Activated T-helper 17 cell treated with anti-CD3 and anti-CD28 coated beads, Interleukin-2, amount 50 U/mL, for 72 hours (primary cell): ENCODE data around the gene AP3B1. TPM values are rescaled to one million over a fixed set of nuclear protein-coding genes. Genes with fewer than 3 reads are reported as not detected.

Experiments
- ATAC-seq: fragments of 150-1000 bp; cut with Tn5 transposase; replicated peaks from 2 replicates; pipeline ENCODE4 v1.10.0; 2021; ENCODE audit warnings: mild to moderate bottlenecking, moderate library complexity
- H3K27ac Mint-ChIP-seq: one replicate; pipeline ENCODE4 v1.8.0; 2022; ENCODE audit warnings: mixed read lengths
- H3K27me3 Mint-ChIP-seq: one replicate; pipeline ENCODE4 v1.8.0; 2022; ENCODE audit warnings: mixed read lengths
- H3K36me3 Mint-ChIP-seq: one replicate; pipeline ENCODE4 v1.8.0; 2022; ENCODE audit warnings: low read depth, mild to moderate bottlenecking, mixed read lengths
- H3K4me1 Mint-ChIP-seq: one replicate; pipeline ENCODE4 v1.8.0; 2022; ENCODE audit warnings: mixed read lengths
- H3K4me3 Mint-ChIP-seq: one replicate; pipeline ENCODE4 v1.8.0; 2022; ENCODE audit warnings: mild to moderate bottlenecking, mixed read lengths
- H3K9me3 Mint-ChIP-seq: one replicate; pipeline ENCODE4 v1.8.0; 2022; ENCODE audit warnings: mixed read lengths
- total RNA-seq, 2 donors: library from RNA; stranded (reverse); gene quantifications; one replicate each; pipeline ENCODE4 v1.2.3, GENCODE V29; 2022

AP3B1 gene
- total RNA-seq, 2 donors from 2014 or later = 46.1 to 48.3 TPM

DNA sequence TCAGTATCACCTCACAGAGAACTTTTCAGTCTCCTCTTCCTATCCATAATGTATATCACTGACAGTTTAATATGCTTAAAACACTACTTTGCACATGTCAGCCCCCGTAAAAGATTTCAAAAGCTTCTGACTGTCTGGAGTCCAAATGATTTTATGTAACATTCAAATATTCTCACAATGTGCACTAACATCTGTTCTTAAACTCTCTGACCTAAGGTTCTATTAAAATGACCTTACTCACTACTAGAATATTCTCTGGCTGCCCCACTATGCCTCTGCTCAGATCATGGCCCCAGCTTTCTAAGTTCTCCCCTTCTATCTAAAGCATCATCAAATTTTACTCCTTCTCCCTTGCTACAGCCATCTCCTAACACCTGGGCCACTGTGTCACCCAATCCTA lies 52.5 kb downstream of the AP3B1 start:
- H3K27ac Mint-ChIP-seq = no peak overlapping the region
- no peaks in the 10 kb centered on the region for H3K4me1 Mint-ChIP-seq
- H3K27me3 Mint-ChIP-seq = no peaks in the 10 kb centered on the region
- H3K9me3 Mint-ChIP-seq = no peaks in the 10 kb centered on the region
- no peak overlapping the region for H3K4me3 Mint-ChIP-seq
- no peak for ATAC-seq
- peaks cover 37% of the 10 kb centered on the region for H3K36me3 Mint-ChIP-seq

GRCh38 chr5:78237911-78238310 lies 56.6 kb downstream of the AP3B1 start:
- no peak for ATAC-seq
- no peaks in the 10 kb centered on the region for H3K9me3 Mint-ChIP-seq
- no peaks in the 10 kb centered on the region for H3K4me1 Mint-ChIP-seq
- H3K4me3 Mint-ChIP-seq = no peak overlapping the region
- peaks cover 37% of the 10 kb centered on the region for H3K36me3 Mint-ChIP-seq
- no peaks in the 10 kb centered on the region for H3K27me3 Mint-ChIP-seq
- H3K27ac Mint-ChIP-seq = no peak overlapping the region

DNA sequence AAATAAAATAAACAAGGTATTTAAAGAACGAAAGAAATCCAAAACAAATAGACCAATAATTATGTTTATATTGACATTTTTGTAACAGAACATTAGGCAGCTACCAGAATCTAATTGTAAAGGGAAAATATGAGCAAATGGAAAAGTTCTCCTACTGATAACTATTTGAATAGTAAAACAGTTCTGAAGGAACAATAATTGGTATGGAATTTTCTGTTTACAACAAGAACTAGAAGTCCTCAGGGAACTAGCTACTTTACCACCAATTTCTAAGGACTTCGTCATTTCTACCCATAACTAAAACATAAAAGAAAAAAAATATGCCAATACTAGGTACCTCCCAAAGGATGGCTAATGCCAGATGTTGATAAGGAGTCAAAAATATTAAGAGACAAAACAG lies 58.5 kb downstream of the AP3B1 start:
- Mint-ChIP-seq H3K27ac (no peak overlapping the region), H3K4me1 (no peaks in the 10 kb centered on the region), H3K9me3 (no peaks in the 10 kb centered on the region), H3K27me3 (no peaks in the 10 kb centered on the region), H3K4me3 (no peak overlapping the region), H3K36me3 (peaks cover 25% of the 10 kb centered on the region)
- no peak for ATAC-seq

DNA sequence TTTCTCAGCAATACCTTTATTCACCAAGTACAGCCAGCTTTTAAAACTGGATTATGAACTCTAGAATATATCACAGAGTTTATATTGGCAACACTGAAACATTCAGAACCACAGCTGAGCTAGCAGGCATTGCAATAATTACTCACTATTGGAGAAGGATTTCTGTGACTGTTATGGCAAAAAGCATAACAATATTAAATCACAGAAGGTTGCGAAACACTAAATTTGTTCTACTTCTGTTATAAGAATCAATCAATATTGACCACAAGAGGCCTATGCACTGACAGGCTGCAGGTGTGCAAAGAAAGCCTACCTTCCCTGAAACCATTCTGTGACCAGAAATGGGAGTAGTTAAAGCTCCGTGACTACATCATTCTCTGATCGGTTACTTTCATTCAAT lies 59.2 kb downstream of the AP3B1 start:
- H3K4me1 Mint-ChIP-seq = peaks cover 4% of the 10 kb centered on the region
- ATAC-seq = no peak
- H3K36me3 Mint-ChIP-seq = peaks cover 21% of the 10 kb centered on the region
- no peak overlapping the region for H3K27ac Mint-ChIP-seq
- no peaks in the 10 kb centered on the region for H3K9me3 Mint-ChIP-seq
- H3K27me3 Mint-ChIP-seq = no peaks in the 10 kb centered on the region
- no peak overlapping the region for H3K4me3 Mint-ChIP-seq

GRCh38 chr5:78234804-78235203 lies 59.7 kb downstream of the AP3B1 start:
- peaks cover 21% of the 10 kb centered on the region for H3K36me3 Mint-ChIP-seq
- H3K9me3 Mint-ChIP-seq = no peaks in the 10 kb centered on the region
- no peaks in the 10 kb centered on the region for H3K27me3 Mint-ChIP-seq
- no peak overlapping the region for H3K4me3 Mint-ChIP-seq
- peaks cover 8% of the 10 kb centered on the region for H3K4me1 Mint-ChIP-seq
- no peak for ATAC-seq
- no peak overlapping the region for H3K27ac Mint-ChIP-seq

DNA sequence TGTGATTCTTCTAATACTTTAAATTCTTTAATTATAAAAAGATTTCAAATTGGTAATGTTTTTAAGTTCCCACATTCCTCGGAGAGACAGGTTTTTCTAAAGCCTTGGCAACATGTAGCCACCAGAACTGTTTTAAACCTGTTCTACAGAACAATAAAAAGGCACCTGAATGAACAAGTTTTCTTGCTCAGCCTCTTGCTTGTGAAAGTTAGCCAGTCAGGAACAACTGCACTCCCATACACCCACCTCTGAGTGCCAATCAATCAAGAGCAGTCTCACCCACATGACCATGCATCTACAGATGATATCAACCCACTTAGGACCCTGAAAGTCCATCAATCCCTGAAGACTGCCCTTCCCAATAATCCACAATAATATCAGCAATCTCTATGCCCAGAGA lies 62.3 kb downstream of the AP3B1 start:
- no peak overlapping the region for H3K27ac Mint-ChIP-seq
- no peaks in the 10 kb centered on the region for H3K27me3 Mint-ChIP-seq
- H3K9me3 Mint-ChIP-seq = no peaks in the 10 kb centered on the region
- peaks cover 10% of the 10 kb centered on the region for H3K36me3 Mint-ChIP-seq
- no peak for ATAC-seq
- no peak overlapping the region for H3K4me3 Mint-ChIP-seq
- H3K4me1 Mint-ChIP-seq = peaks cover 8% of the 10 kb centered on the region

GRCh38 chr5:78224358-78224757 lies 70.1 kb downstream of the AP3B1 start:
- peaks cover 76% of the 10 kb centered on the region for H3K36me3 Mint-ChIP-seq
- no peaks in the 10 kb centered on the region for H3K9me3 Mint-ChIP-seq
- no peak overlapping the region for H3K4me3 Mint-ChIP-seq
- peaks cover 5% of the 10 kb centered on the region for H3K4me1 Mint-ChIP-seq
- H3K27ac Mint-ChIP-seq = no peak overlapping the region
- no peaks in the 10 kb centered on the region for H3K27me3 Mint-ChIP-seq
- no peak for ATAC-seq

DNA sequence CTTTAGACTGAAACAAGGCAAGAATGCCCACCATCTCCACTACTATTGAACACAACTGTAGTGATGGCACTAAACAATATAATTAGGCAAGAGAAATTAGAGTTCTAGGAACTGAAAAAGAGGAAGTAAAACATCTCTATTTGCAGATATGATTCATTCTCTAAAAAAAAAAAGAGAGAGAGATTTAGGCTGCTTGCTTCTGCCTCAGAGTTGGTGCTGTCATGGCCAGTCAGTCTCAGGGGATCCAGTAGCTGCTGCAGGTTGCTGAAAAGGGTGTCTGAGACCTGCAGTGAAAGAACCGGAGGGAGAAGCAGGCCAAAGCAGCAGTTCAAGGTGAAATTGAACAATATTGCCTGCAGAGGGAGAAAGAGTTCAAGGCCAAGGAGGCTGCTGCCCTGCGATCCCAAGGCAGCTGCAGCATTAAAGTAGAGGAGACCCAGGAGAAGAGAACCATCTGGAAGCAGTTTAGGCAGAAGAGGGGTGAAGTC lies 72.5 kb downstream of the AP3B1 start:
- Mint-ChIP-seq H3K4me3 (no peak overlapping the region), H3K4me1 (peaks cover 5% of the 10 kb centered on the region), H3K27me3 (no peaks in the 10 kb centered on the region), H3K36me3 (peaks cover 71% of the 10 kb centered on the region), H3K27ac (no peak overlapping the region), H3K9me3 (no peaks in the 10 kb centered on the region)
- no peak for ATAC-seq

GRCh38 chr5:78221467-78221866 lies 73.0 kb downstream of the AP3B1 start:
- Mint-ChIP-seq H3K4me1 (peaks cover 5% of the 10 kb centered on the region), H3K27me3 (no peaks in the 10 kb centered on the region), H3K27ac (no peak overlapping the region), H3K9me3 (no peaks in the 10 kb centered on the region), H3K36me3 (peaks cover 65% of the 10 kb centered on the region), H3K4me3 (no peak overlapping the region)
- no peak for ATAC-seq

DNA sequence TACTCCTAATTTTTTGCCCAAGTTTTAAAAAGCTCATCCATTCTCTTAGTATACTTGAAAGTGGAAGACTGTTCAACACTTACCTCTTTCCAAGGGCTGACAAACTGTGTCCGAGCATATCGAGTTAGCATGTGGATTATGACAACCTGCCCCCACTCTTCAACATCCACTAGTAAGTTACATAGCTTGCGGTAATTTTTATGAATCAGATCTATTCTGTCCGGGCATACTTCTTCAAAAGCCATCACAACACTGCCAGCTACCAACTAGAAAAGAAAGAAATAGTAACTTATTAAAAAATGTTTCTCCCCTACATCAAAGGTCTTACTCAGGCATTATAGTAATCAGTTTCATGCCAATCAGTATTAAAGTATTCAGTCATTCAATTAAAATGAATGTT lies 78.5 kb downstream of the AP3B1 start:
- H3K36me3 Mint-ChIP-seq = peaks cover 44% of the 10 kb centered on the region
- peaks cover 5% of the 10 kb centered on the region for H3K4me1 Mint-ChIP-seq
- H3K9me3 Mint-ChIP-seq = no peaks in the 10 kb centered on the region
- no peak overlapping the region for H3K4me3 Mint-ChIP-seq
- no peak overlapping the region for H3K27ac Mint-ChIP-seq
- ATAC-seq = no peak
- H3K27me3 Mint-ChIP-seq = no peaks in the 10 kb centered on the region

GRCh38 chr5:78215565-78215964 lies 78.9 kb downstream of the AP3B1 start:
- ATAC-seq = no peak
- H3K9me3 Mint-ChIP-seq = no peaks in the 10 kb centered on the region
- H3K4me3 Mint-ChIP-seq = no peak overlapping the region
- no peak overlapping the region for H3K27ac Mint-ChIP-seq
- peaks cover 41% of the 10 kb centered on the region for H3K36me3 Mint-ChIP-seq
- H3K27me3 Mint-ChIP-seq = no peaks in the 10 kb centered on the region
- H3K4me1 Mint-ChIP-seq = peaks cover 5% of the 10 kb centered on the region

GRCh38 chr5:78213799-78214198 lies 80.7 kb downstream of the AP3B1 start:
- Mint-ChIP-seq H3K27ac (no peak overlapping the region), H3K9me3 (no peaks in the 10 kb centered on the region), H3K4me3 (no peak overlapping the region), H3K27me3 (no peaks in the 10 kb centered on the region), H3K36me3 (peaks cover 38% of the 10 kb centered on the region), H3K4me1 (no peaks in the 10 kb centered on the region)
- ATAC-seq = no peak

DNA sequence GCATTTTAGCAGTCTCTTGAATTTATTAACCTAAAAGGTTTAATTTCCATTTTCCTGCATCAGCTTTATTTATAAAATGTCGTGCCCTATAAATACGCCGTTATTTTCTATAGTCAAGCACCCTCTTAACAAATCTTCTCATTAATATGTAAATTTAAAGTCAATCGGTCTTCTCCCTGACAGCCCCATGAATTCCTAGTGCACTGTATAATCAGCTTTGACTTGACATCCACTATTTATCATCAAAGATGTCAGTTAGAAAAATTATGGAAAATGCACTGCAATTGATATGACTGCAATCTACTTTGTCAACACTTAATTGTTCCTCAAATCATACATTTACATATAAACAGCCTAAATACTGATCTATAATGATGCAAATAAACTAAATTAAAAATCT lies 83.4 kb downstream of the AP3B1 start:
- Mint-ChIP-seq H3K4me3 (no peak overlapping the region), H3K27me3 (no peaks in the 10 kb centered on the region), H3K27ac (no peak overlapping the region), H3K36me3 (peaks cover 57% of the 10 kb centered on the region), H3K9me3 (no peaks in the 10 kb centered on the region), H3K4me1 (no peaks in the 10 kb centered on the region)
- no peak for ATAC-seq

- Mint-ChIP-seq H3K4me1 (no peaks in the 10 kb centered on the region), H3K4me3 (no peak overlapping the region), H3K36me3 (peaks cover 69% of the 10 kb centered on the region), H3K9me3 (no peaks in the 10 kb centered on the region), H3K27me3 (no peaks in the 10 kb centered on the region), H3K27ac (no peak overlapping the region)
- ATAC-seq = no peak
Measured at GRCh38 chr5:78204241-78204640, 90.3 kb downstream of the AP3B1 start.

- no peaks in the 10 kb centered on the region for H3K4me1 Mint-ChIP-seq
- H3K9me3 Mint-ChIP-seq = no peaks in the 10 kb centered on the region
- H3K36me3 Mint-ChIP-seq = peaks cover 70% of the 10 kb centered on the region
- no peak overlapping the region for H3K27ac Mint-ChIP-seq
- H3K27me3 Mint-ChIP-seq = no peaks in the 10 kb centered on the region
- ATAC-seq = no peak
- H3K4me3 Mint-ChIP-seq = no peak overlapping the region
Measured at GRCh38 chr5:78203815-78204214, 90.7 kb downstream of the AP3B1 start.

DNA sequence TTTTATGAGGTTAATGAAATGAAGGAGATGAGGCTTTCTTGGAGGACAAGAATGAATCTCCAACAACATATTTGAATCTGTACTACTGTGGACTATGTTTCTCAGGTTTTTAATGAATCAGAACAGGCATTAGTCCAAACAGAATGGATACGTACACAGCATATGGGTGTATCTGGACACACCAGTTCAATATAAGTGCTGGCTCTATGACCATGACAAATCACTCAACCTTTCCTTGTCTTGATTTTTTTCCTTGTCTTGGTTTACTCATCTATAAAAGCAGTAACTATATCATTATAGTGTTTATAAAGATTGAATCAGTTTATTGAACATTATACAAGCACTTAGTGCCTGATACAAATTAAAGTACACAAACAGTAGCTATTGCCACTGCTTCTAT lies 104.1 kb downstream of the AP3B1 start:
- H3K4me3 Mint-ChIP-seq = no peak overlapping the region
- ATAC-seq = no peak

More for the DNA sequence above, 104.1 kb downstream of the AP3B1 start:
- Mint-ChIP-seq H3K27ac (no peak overlapping the region), H3K4me1 (peaks cover 6% of the 10 kb centered on the region), H3K36me3 (peaks cover 20% of the 10 kb centered on the region), H3K9me3 (no peaks in the 10 kb centered on the region), H3K27me3 (no peaks in the 10 kb centered on the region)
